Fibroblast of peridontal ligament (primary cell): ENCODE results near the gene MARK3.

Experiments used
- DNase-seq: peaks from one replicate; pipeline ENCODE4 v3.0.0-alpha.2; 2010; ENCODE audit errors: extremely low read depth

Gene MARK3

DNA sequence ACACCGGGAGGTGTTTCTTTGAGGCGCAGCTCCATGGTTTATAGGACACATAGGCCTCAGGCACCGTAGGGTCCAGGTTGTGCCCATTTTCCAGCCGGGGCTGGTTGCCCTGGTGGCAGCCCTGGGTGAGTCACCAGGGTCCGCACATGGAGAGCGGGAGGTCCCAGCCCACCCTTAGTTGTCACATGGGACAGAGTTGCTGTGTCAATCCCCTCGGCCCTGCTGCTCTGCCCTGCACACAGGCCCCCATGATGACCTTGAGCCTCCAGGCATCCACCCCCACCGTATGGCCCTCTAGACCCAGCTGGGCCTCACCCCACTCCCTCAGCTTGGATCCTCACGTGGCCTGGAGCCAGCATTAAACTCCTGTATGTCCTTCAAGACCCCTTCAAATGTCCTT, 151.5 kb downstream of the MARK3 start:
- no peak for DNase-seq

GRCh38 chr14:103537175-103537990, 152.2 kb downstream of the MARK3 start:
- no peak for DNase-seq

GRCh38 chr14:103538291-103539055, 153.3 kb downstream of the MARK3 start:
- DNase-seq = no peak

- DNase-seq = no peak
These were observed 154.0 kb downstream of the MARK3 start for GRCh38 chr14:103539056-103539825.

DNA sequence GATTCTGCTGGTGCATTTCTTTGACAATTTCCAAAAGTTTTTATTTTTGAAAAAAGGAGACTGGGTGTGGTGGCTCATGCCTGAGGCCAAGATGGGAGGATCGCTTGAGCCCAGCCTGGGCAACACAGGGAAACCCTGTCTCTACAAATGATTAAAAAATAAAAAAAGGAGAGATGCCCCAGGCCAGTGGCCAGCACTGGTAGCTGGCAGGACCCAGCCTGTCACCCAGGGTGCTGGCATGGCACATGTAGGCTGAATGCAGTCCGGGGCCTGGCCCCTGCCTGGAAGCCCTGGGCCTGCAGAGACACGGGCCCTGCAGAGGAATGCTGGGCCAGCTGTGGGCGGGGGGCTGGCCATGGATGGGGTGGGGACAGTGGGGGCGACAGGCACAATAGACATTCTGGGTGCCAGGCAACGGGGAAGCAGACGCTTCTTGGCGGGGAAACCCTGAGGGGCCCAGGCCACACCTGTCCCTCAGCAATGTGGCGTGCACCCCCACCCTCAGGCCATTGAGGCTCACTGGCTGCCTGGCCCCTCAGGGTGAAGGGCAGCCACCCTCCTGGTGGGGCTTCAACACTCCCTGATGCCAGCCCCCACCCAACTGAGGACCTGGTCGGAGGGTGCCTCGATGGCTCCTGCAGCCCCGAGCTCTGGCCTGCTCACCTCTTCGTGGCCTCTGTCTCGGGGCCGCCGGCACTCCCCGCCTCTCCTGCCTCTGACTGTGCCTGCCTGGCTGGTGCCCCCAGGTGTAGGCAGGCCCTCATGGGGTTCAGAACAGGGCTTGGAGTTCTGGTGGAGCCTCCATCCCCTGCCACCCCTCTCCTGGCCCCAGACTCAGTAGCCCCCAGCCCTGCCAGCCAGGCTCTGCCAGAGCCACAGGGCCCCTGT, 155.8 kb downstream of the MARK3 start:
- DNase-seq = no peak

DNA sequence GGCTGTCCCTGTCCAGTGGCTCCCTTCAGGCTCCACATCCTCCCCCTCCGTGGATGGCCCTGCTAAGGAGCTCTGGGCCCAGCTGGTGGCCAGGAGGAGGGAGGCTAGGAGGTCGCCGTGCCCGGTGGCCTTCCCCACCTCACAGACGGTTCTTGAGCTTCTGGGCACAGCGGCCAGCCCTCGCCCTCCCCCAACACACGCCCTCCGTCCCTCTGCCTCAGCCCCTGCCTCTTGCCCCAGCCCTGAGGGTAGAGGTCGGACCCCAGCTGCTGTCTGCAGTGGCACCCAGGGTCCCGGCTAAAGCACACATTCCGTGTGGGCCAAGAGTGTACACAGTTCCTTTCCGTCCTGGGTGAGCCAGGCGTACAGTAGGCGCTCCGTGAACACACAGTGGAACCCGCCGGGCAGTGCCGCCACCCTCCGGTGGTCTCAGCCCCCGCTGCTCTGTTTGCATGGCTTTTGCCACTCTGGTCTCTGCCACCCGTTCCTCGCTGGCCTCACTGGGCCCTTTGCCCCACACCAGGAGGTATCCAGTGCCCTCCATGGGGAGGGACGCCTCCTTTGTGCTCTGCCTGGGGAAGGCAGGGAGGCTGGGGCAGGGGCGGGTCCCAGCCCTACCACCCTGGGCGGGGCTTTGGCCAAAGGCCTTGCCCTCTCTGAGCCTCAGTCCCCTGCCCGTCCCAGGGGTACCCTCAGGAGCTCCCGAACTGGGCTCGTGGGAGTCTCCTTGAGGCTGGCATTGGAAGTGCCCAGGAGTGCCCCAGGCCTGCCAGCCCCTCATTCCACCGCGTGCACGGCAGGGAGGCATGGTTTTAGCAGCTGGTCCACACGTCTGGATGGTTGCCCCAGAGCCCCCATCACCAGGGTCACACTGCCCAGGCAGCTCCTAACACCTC, 156.7 kb downstream of the MARK3 start:
- DNase-seq = no peak

DNA sequence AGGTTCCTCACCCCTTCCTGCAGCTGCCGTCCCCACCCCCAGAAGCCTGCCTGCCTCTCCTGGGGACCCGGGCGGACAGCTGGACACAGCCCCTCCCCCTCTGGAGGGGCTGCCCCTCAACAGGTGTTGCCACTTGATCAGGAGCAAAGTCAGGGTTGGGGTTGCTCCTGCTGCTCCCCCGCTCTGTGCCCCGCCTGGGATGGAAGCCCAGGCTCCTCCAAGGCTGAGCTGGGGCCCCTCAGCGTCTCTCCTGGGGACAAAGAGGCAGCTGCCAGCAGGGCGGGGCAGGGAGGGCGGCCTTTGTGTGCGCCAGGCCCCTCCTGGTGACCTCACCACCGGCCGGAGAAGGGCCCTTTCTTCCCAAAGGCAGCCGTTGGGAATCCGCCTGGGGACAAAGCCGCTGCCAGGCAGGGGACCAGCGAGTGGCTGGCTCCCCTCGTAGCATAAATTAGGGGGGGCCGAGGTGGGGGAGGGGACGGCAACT, 157.4 kb downstream of the MARK3 start:
- DNase-seq = no peak

DNA sequence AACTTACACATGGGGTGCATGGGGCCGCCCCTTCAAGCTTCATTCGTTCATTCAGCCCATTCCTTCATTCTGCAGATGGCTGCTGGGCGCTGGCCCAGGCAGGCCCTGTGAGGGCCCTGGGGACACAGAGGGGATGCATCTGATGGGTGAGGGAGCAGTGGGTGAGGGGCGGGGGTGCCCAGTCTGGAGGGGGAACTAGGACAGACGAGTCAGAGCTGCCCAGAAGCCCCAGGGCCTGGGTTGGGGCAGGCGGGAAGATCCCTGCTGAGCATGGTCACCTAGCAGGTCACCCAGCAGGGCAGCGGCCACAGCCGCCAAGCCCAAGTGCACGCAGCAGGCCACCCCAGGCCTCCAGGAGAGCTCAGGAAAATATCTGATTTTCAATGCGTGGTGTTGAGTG, 157.9 kb downstream of the MARK3 start:
- no peak for DNase-seq

DNA sequence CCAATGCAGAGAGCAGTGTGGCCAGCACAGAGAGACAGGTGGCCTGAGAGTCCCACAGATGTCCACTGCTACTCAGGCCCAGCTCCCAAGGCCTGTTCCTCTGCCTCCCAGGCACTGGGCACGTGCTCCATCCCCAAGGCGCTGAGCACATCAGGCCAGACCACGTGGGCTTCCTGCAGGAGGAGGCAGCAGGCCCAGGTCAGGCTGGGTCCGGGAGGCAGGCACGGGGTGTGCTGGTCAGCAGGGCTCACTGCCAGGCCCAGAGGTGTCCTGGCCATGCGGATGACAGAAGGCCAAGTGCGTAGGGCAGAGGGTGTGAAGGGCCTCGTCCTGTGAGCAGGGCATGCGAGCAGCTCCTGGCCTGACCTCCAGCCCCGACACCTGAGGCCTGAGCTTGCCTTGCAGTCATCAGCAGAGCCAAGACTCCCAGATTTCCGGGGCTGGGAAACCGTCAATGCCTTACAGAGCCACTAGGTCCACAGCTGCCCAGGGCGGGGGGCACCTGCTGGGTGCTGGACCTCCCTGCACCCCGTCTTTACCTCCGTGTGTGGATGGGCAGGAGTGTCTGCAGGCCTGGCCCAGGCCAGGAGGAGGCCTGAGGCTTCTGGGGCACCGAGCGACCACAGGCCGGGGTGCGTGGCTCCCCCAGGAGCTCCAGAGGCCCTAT, 158.6 kb downstream of the MARK3 start:
- DNase-seq = no peak

DNA sequence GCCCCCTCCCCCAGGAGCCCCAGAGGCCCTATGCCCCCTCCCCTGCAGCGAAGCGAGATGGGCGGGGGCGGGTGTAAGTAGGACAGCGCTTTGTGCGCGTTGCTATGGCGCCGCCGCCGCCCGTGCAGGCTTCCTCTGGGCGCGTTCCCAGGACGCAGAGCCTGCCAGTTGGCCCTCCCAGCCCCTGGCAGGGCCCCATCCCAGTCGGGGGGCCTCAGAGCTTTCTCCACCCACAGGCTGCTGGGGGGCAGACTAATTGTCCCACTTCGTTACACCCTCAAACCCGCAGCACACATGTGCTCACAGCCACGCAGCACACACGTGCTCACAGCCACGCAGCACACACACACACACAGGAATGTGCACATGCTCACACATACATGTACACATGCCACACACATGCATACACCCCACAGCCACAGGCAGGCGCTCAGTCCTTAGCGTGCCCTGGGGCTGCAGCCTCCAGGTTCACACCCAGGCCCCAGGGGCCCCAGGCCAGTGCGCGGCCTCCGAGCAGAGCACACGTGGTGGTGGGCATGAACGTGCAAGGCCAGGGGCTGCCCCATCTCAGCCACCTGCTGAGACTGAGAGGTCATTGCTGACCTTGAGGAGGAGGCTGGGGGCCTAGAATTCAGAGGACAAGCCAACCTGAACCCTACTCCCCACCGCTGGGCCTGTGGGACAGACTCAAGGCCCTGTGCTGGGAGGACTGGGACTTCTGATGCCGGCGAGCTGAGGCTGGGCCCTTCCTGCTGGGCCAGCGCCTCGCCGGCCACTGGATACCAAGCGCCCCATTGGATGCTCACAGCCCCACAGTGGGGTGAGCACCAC, 159.4 kb downstream of the MARK3 start:
- no peak for DNase-seq

- no peak for DNase-seq
These were observed 160.2 kb downstream of the MARK3 start for GRCh38 chr14:103545219-103545914.

GRCh38 chr14:103545915-103546651, 160.9 kb downstream of the MARK3 start:
- no peak for DNase-seq

GRCh38 chr14:103546652-103547454, 161.6 kb downstream of the MARK3 start:
- peak; percentile 28 for DNase-seq

DNA sequence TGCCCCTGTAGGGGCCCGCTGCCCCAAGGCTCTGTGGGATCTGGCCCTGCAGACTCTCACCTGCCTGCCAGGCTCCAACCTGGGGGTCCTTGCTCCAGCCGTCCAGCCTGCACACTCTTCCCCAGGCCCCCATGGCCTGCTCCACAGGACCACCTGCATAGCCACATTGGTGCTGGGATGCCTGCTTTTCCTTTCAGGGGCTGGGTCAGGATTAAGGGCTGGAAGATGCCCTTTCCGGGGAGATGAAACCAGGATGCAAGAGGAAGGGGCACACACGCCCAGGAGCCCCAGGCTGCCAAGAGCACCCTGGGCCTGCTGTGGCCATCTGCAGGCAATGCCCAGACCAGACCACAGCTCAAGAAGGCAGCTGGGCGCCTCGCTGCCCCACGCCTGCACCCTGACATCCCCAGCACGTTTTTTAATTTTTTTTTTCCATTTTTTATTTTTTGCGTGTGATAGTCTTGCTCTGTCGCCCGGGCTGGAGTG, 162.3 kb downstream of the MARK3 start:
- DNase-seq = no peak

- no peak for DNase-seq
These were observed 162.8 kb downstream of the MARK3 start for GRCh38 chr14:103547941-103548462.
